Stimulated activated CD4-positive, alpha-beta T cell treated with anti-CD3 and anti-CD28 coated beads, Interleukin-1b, Interleukin-23, amount 100 ng/mL, for 24 hours (primary cell): ENCODE data around the gene LAMB4.

Experiments used
- DNase-seq, 4 experiments: peaks; one replicate each; pipeline ENCODE4 v3.0.0-alpha.2; 2020; ENCODE audit warnings: low read depth in 4 of 4, low spot score in 1 of 4

The LAMB4 gene

DNA sequence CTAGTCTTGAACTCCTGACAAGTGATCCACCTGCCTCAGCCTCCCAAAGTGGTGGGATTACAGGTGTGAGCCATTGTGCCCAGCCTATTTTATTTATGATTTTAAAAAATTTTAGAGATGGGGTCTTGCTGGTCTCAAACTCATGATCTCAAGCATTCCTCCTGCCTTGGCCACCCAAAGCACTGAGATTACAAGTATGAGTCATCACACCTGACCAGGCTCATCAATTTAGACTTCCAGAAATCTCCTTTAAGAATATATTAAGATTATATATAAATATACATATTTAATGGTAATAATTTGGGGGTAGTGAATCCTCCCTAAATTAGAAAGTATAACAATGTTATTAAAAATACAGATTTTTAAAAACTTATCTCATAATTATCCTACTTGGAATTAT, 156.3 kb downstream of the LAMB4 start:
- no peak for DNase-seq
